ENCODE data around the gene NFKBIB. TPM values are rescaled to one million over a fixed set of nuclear protein-coding genes. Genes with fewer than 3 reads are reported as not detected.

The NFKBIB gene
- total RNA-seq, 2 experiments from 2014 or later = 49.6 to 53.4 TPM

GRCh38 chr19:38908911-38909310 is 9.1 kb downstream of the NFKBIB start:
- no peaks in the 10 kb centered on the region for H3K27me3 Mint-ChIP-seq
- DNase-seq = no peak
- peaks cover 33% of the 10 kb centered on the region for H3K36me3 Mint-ChIP-seq
- no peak overlapping the region for H3K4me3 Mint-ChIP-seq
- peaks cover 12% of the 10 kb centered on the region for H3K4me1 Mint-ChIP-seq (ENCODE audit: low read depth)
- H3K9me3 Mint-ChIP-seq = no peaks in the 10 kb centered on the region
- H3K27ac Mint-ChIP-seq = no peak overlapping the region
- intact Hi-C loops (cut with micrococcal nuclease) = no loop called here
- ChIA-PET CTCF (no interaction called here), POLR2A (no interaction called here)

GRCh38 chr19:38910488-38910887 is 10.7 kb downstream of the NFKBIB start:
- H3K27ac Mint-ChIP-seq = no peak overlapping the region
- POLR2A ChIA-PET = no interaction called here
- intact Hi-C loops (cut with micrococcal nuclease) = no loop called here
- H3K9me3 Mint-ChIP-seq = no peaks in the 10 kb centered on the region
- H3K4me1 Mint-ChIP-seq (ENCODE audit: low read depth) = peaks cover 9% of the 10 kb centered on the region
- peaks cover 23% of the 10 kb centered on the region for H3K36me3 Mint-ChIP-seq
- DNase-seq = no peak
- no peaks in the 10 kb centered on the region for H3K27me3 Mint-ChIP-seq
- CTCF ChIA-PET = no interaction called here
- no peak overlapping the region for H3K4me3 Mint-ChIP-seq

GRCh38 chr19:38911388-38912001 is 11.7 kb downstream of the NFKBIB start:
- no peak for DNase-seq
- no peaks in the 10 kb centered on the region for H3K27me3 Mint-ChIP-seq
- H3K36me3 Mint-ChIP-seq = peaks cover 21% of the 10 kb centered on the region
- CTCF ChIA-PET = no interaction called here
- POLR2A ChIA-PET = no interaction called here
- no peaks in the 10 kb centered on the region for H3K9me3 Mint-ChIP-seq
- H3K27ac Mint-ChIP-seq = no peak overlapping the region
- intact Hi-C loops (cut with micrococcal nuclease) = no loop called here
- H3K4me3 Mint-ChIP-seq = no peak overlapping the region
- H3K4me1 Mint-ChIP-seq (ENCODE audit: low read depth) = peaks cover 9% of the 10 kb centered on the region

GRCh38 chr19:38912600-38913514 is 13.1 kb downstream of the NFKBIB start:
- intact Hi-C loops (cut with micrococcal nuclease) = no loop called here
- peaks cover 9% of the 10 kb centered on the region for H3K4me1 Mint-ChIP-seq (ENCODE audit: low read depth)
- ChIA-PET POLR2A (no interaction called here), CTCF (interaction anchor here (0.6 to 2.7 kb wide), 2 partner anchors 14 to 17 kb away, joined by 3 to 12 read pairs; partner anchors contain the start of genes MRPS12 and SARS2)
- H3K36me3 Mint-ChIP-seq = peaks cover 8% of the 10 kb centered on the region
- H3K27ac Mint-ChIP-seq = no peak overlapping the region
- no peak overlapping the region for H3K4me3 Mint-ChIP-seq
- DNase-seq = peak; percentile 20
- no peaks in the 10 kb centered on the region for H3K27me3 Mint-ChIP-seq
- no peaks in the 10 kb centered on the region for H3K9me3 Mint-ChIP-seq

GRCh38 chr19:38913958-38914357 is 14.2 kb downstream of the NFKBIB start:
- no peak for DNase-seq
- ChIA-PET POLR2A (interaction anchor here (0.9 kb wide), 1 partner anchor 14 kb away, joined by 4 read pairs; the partner anchor contains the start of gene NFKBIB), CTCF (interaction anchor here (2.7 kb wide), 1 partner anchor 16 kb away, joined by 12 read pairs; the partner anchor contains the start of genes MRPS12 and SARS2)
- H3K36me3 Mint-ChIP-seq = no peaks in the 10 kb centered on the region
- no peak overlapping the region for H3K4me3 Mint-ChIP-seq
- no peaks in the 10 kb centered on the region for H3K27me3 Mint-ChIP-seq
- intact Hi-C loops (cut with micrococcal nuclease) = no loop called here
- peaks cover 9% of the 10 kb centered on the region for H3K4me1 Mint-ChIP-seq (ENCODE audit: low read depth)
- H3K27ac Mint-ChIP-seq = no peak overlapping the region
- H3K9me3 Mint-ChIP-seq = no peaks in the 10 kb centered on the region

GRCh38 chr19:38915329-38916321 is 15.9 kb downstream of the NFKBIB start:
- no peak for DNase-seq
- ChIA-PET CTCF (no interaction called here), POLR2A (no interaction called here)
- no peaks in the 10 kb centered on the region for H3K9me3 Mint-ChIP-seq
- H3K36me3 Mint-ChIP-seq = no peaks in the 10 kb centered on the region
- no peak overlapping the region for H3K27ac Mint-ChIP-seq
- no peaks in the 10 kb centered on the region for H3K27me3 Mint-ChIP-seq
- no peak overlapping the region for H3K4me3 Mint-ChIP-seq
- peaks cover 9% of the 10 kb centered on the region for H3K4me1 Mint-ChIP-seq (ENCODE audit: low read depth)
- intact Hi-C loops (cut with micrococcal nuclease) = no loop called here

- CTCF ChIA-PET = interaction anchor here (2.0 kb wide), 1 partner anchor 12 kb away, joined by 4 read pairs; no protein-coding TSS in a partner anchor
- H3K27me3 Mint-ChIP-seq = no peaks in the 10 kb centered on the region
- peaks cover 7% of the 10 kb centered on the region for H3K4me1 Mint-ChIP-seq (ENCODE audit: low read depth)
- DNase-seq = no peak
- H3K9me3 Mint-ChIP-seq = no peaks in the 10 kb centered on the region
- H3K4me3 Mint-ChIP-seq = no peak overlapping the region
- POLR2A ChIA-PET = no interaction called here
- no peak overlapping the region for H3K27ac Mint-ChIP-seq
- intact Hi-C loops (cut with micrococcal nuclease) = no loop called here
- H3K36me3 Mint-ChIP-seq = peaks cover 8% of the 10 kb centered on the region
These were observed 17.7 kb downstream of the NFKBIB start for GRCh38 chr19:38917516-38917915.

- intact Hi-C loops (cut with micrococcal nuclease) = no loop called here
- no peak for DNase-seq
- POLR2A ChIA-PET = no interaction called here
- no peak overlapping the region for H3K4me3 Mint-ChIP-seq
- CTCF ChIA-PET = interaction anchor here (2.0 to 2.1 kb wide), 2 partner anchors 11 to 12 kb away, joined by 4 to 6 read pairs; partner anchors contain the start of genes MRPS12 and SARS2
- H3K27me3 Mint-ChIP-seq = no peaks in the 10 kb centered on the region
- peaks cover 8% of the 10 kb centered on the region for H3K36me3 Mint-ChIP-seq
- peaks cover 3% of the 10 kb centered on the region for H3K4me1 Mint-ChIP-seq (ENCODE audit: low read depth)
- no peak overlapping the region for H3K27ac Mint-ChIP-seq
- no peaks in the 10 kb centered on the region for H3K9me3 Mint-ChIP-seq
These were observed 18.2 kb downstream of the NFKBIB start for GRCh38 chr19:38917921-38918491.

- Mint-ChIP-seq H3K27ac (no peak overlapping the region), H3K27me3 (no peaks in the 10 kb centered on the region), H3K4me3 (no peak overlapping the region), H3K4me1 (ENCODE audit: low read depth) (no peaks in the 10 kb centered on the region), H3K36me3 (peaks cover 8% of the 10 kb centered on the region), H3K9me3 (no peaks in the 10 kb centered on the region)
- ChIA-PET CTCF (interaction anchor here (2.0 to 2.1 kb wide), 2 partner anchors 11 to 12 kb away, joined by 4 to 6 read pairs; partner anchors contain the start of genes MRPS12 and SARS2), POLR2A (no interaction called here)
- DNase-seq = no peak
- intact Hi-C loops (cut with micrococcal nuclease) = no loop called here
These were observed 18.8 kb downstream of the NFKBIB start for GRCh38 chr19:38918526-38918925.

- Mint-ChIP-seq H3K9me3 (no peaks in the 10 kb centered on the region), H3K27me3 (no peaks in the 10 kb centered on the region)
- POLR2A ChIA-PET = interaction anchor here (0.6 kb wide), 1 partner anchor 90 kb away, joined by 3 read pairs; no protein-coding TSS in a partner anchor
These were observed 20.2 kb downstream of the NFKBIB start for GRCh38 chr19:38919837-38920601.

More at GRCh38 chr19:38919837-38920601, 20.2 kb downstream of the NFKBIB start:
- intact Hi-C loops (cut with micrococcal nuclease) = no loop called here
- Mint-ChIP-seq H3K4me3 (no peak overlapping the region), H3K27ac (no peak overlapping the region), H3K4me1 (ENCODE audit: low read depth) (no peaks in the 10 kb centered on the region), H3K36me3 (peaks cover 15% of the 10 kb centered on the region)
- CTCF ChIA-PET = interaction anchor here (0.8 to 2.1 kb wide), 2 partner anchors 10 to 32 kb away, joined by 3 to 6 read pairs; partner anchors contain the start of genes MRPS12 and SARS2
- DNase-seq = no peak

Data from activated CD4-positive, alpha-beta memory T cell treated with anti-CD3 and anti-CD28 coated beads for 36 hours (primary cell).